NCI-H187 treated with DMSO at 0.1 percent for 48 hours (cell line): Measurements from ENCODE around the gene MROH2A.
"Not testable (repeated sequence)": the region's sequence is repeated elsewhere in the genome, so short reads cannot be mapped to it uniquely, and the experiment has no call there.

Experiments
- DNase-seq: peaks from one replicate; lab custom pipeline; 2025; lab: John Stamatoyannopoulos, UW

MROH2A gene

DNA sequence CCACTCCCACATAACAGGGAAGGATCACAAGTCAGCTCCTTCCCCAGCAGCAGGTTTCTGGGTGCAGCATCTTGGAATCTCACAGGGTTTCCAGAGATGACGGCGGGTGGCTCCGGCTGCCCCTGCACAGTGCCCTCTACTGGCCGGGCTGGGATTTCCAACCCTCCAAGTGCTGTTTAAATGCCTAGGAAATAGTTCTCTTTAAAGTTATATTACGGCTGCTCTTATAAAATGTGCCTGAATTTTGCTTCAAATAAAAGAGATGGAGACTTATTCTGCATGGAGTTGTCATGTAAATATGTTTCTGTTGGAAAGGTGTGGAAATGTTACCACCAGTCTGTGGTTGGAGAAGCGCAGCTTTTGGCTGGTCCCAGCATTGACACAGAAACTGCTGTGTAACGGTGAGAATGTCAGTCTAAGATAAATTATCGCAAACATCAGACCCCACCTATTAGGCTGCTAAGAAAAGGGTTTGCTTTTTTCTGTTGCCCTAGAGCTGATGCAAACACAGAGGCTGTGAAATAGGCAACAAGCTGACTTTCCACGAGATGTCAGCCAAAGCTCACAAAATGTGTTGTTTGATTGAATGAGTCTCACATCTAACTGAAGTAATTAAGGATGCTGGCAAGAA, 79.5 kb downstream of the MROH2A start:
- no peak for DNase-seq

DNA sequence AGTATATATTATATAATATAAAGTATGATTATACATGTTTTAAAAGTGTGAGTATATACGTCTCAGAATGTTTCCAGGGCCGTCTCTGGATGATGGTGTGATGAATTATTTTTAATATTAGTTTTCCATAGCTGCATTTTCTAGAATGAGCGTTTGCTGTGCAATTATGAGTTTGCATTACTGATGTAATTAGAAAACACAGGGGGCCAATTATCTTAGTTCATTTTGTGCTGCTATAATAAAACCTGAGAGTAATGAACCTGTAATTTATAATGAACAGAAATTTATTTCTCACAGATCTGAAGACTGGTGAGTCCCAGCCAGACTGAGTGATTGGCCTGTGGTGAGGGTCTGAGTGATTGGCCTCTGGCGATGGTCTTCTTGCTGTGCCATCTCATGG, 80.2 kb downstream of the MROH2A start:
- DNase-seq: no peak

DNA sequence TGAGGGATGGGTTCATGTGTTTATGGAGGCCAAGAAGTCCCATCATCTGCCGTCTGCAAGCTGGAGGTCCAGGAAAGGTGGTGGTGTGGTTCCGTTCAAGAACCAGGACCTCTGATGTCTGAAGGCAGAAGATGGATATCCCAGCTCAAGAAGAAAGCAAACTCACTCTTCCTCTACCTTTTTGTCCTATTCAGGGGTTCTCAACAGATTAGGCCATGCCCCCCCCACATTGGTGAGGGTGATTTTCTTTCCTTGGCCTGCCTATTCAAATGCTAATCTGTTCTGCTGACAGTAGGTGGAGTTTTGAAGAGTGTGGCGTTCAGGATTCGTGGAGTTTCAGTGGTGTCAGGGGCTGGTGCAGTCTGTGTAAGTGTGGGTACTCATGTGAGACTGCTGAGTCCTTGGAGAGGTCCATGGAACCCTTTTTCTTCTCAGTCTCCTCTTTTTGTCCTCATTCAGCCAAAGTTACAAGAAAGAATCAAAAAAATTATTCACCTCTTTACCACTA, 84.2 kb downstream of the MROH2A start:
- no peak for DNase-seq

GRCh38 chr2:233865838-233866237, 87.7 kb downstream of the MROH2A start:
- DNase-seq: no peak

GRCh38 chr2:233866479-233866878, 88.3 kb downstream of the MROH2A start:
- no peak for DNase-seq

GRCh38 chr2:233867993-233868532, 89.9 kb downstream of the MROH2A start, which contains the start of gene MSL3B:
Gene MSL3B (minus strand): TSS chr2:233868386.
- DNase-seq: no peak

DNA sequence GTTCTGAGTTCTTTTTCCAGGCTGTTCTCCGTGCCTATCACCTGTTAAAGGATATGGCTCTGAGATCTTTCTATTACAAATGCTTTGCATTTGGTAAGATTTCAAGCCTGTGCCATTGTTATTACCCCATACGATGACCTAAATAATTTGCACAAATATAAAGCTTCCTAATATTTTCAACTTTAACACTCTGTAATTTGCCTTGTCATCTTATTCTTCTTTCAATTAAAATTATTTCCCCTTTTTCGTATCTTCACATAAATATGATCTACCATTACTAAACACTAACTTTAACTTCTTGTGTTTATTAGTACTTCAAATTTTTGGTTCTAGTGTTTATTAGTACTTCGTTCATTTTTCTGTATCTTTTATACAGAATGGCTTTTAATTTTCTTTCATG, 93.3 kb downstream of the MROH2A start:
- DNase-seq: no peak

- DNase-seq: not testable (repeated sequence)
Measured at GRCh38 chr2:233872125-233872524, 94.0 kb downstream of the MROH2A start.

DNA sequence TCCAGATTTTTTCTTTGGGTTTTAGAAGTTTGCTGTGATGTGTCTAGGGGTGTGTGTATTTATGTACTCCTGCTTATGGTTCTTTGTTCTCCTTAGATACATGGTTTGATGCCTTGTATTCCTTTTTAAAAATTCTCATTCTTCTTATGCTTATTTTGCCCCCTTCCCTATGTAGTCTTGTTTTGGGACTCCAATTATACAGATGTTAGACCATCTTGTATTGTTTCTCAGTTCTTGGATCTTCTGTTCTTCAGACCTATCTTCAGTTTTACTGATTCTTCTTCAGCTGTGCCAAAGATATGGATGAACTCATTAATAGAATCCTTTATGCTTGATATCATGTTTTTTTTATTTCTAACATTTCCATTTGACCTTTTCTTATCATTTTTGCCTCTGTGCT, 104.2 kb downstream of the MROH2A start:
- no peak for DNase-seq
